HUES64 (cell line): ENCODE measurements around the gene FBXO44.

Experiments
- H3K27ac ChIP-seq: 2 replicates; pipeline ENCODE4 v1.7.0; 2013; ENCODE audit warnings: low read depth, low read length, inconsistent platforms
- H3K27me3 ChIP-seq: 2 replicates; pipeline ENCODE4 v1.6.1; 2013; ENCODE audit warnings: mild to moderate bottlenecking, low read length; ENCODE audit not compliant: insufficient read depth
- H3K36me3 ChIP-seq: 2 replicates; pipeline ENCODE4 v1.6.1; 2013; ENCODE audit warnings: mild to moderate bottlenecking, low read length; ENCODE audit not compliant: insufficient read depth
- H3K4me1 ChIP-seq: 2 replicates; pipeline ENCODE4 v1.6.1; 2013; ENCODE audit warnings: mild to moderate bottlenecking, low read length, moderate library complexity; ENCODE audit not compliant: insufficient read depth
- H3K4me3 ChIP-seq: 2 replicates; pipeline ENCODE4 v1.5.1; 2013; ENCODE audit warnings: mild to moderate bottlenecking, low read length, moderate library complexity
- H3K9ac ChIP-seq: 2 replicates; pipeline ENCODE4 v1.6.1; 2013; ENCODE audit warnings: mild to moderate bottlenecking, low read depth, low read length
- H3K9me3 ChIP-seq: 2 replicates; pipeline ENCODE4 v1.6.1; 2013; ENCODE audit warnings: low read depth, low read length; ENCODE audit not compliant: insufficient read depth
- WGBS: fragments of 150-250, 120-280 bp; methylation state at CpG from one replicate; pipeline ENCODE4 v1.1.7; 2013; ENCODE audit warnings: missing lambda C conversion rate; 5-methylcytosine and 5-hydroxymethylcytosine counted together

The FBXO44 gene

GRCh38 chr1:11620405-11620804, 34.3 kb upstream of the FBXO44 start:
- 77% methylated on average over 12 of the region's 12 CpGs for WGBS
- Histone ChIP-seq H3K27me3 (no peaks in the 10 kb centered on the region), H3K4me1 (no peaks in the 10 kb centered on the region)

DNA sequence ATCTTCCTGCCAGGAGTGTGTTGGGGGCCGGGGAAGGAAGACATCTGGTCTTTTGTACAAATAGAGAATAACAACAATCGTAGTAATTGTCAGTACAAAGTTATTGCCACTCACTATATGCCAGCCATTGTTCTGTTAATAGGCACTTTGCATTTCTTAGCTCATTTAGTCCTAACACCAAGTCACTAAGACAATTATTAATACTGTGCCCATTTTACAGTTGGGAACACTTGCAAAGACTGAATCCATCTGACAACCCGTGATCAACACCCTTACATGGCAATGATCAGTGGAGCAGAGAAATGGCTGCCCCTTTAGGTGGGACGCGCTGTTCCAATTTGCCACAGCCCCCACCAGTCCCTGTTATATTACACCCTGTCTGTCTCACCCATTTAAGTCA, 33.8 kb upstream of the FBXO44 start:
- no peak overlapping the region for H3K27ac ChIP-seq
- H3K4me3 ChIP-seq: no peak overlapping the region
- H3K9ac ChIP-seq: no peak overlapping the region
- H3K9me3 ChIP-seq: no peaks in the 10 kb centered on the region
- 95% methylated on average over 5 of the region's 5 CpGs for WGBS
- no peaks in the 10 kb centered on the region for H3K36me3 ChIP-seq
- H3K27me3 ChIP-seq: no peaks in the 10 kb centered on the region
- no peaks in the 10 kb centered on the region for H3K4me1 ChIP-seq

More at GRCh38 chr1:11620405-11620804, 34.3 kb upstream of the FBXO44 start:
- no peak overlapping the region for H3K27ac ChIP-seq
- H3K9ac ChIP-seq: no peak overlapping the region
- no peak overlapping the region for H3K4me3 ChIP-seq
- H3K9me3 ChIP-seq: no peaks in the 10 kb centered on the region
- no peaks in the 10 kb centered on the region for H3K36me3 ChIP-seq

- Histone ChIP-seq H3K4me1 (no peaks in the 10 kb centered on the region), H3K4me3 (no peak overlapping the region), H3K9me3 (no peaks in the 10 kb centered on the region), H3K27me3 (no peaks in the 10 kb centered on the region), H3K27ac (no peak overlapping the region), H3K9ac (no peak overlapping the region), H3K36me3 (no peaks in the 10 kb centered on the region)
- 89% methylated on average over 3 of the region's 3 CpGs for WGBS
Observed at GRCh38 chr1:11622398-11622797, 32.3 kb upstream of the FBXO44 start.

DNA sequence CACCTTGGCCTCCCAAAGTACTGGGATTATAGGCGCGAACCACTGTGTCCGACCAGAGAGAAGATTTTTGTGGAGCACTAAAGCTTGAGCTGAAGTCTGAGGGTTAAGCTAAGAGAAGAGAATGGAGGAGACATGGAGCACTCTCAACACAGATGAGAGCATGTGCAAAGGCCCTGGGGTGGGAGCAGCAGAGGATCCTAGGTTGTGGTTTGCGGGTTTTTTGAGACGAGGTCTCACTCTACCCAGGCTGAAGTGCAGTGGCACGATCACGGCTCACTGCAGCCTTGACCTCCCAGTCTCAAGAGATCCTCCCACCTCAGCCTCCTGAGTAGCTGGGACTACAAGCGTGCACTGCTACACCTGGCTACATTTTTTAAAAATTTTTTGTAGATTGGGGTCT, 31.0 kb upstream of the FBXO44 start:
- 83% methylated on average over 8 of the region's 8 CpGs for WGBS
- H3K27me3 ChIP-seq: no peaks in the 10 kb centered on the region
- no peak overlapping the region for H3K4me3 ChIP-seq
- H3K9me3 ChIP-seq: no peaks in the 10 kb centered on the region
- no peaks in the 10 kb centered on the region for H3K4me1 ChIP-seq
- no peaks in the 10 kb centered on the region for H3K36me3 ChIP-seq
- H3K9ac ChIP-seq: no peak overlapping the region
- H3K27ac ChIP-seq: no peak overlapping the region

GRCh38 chr1:11626551-11626950, 28.1 kb upstream of the FBXO44 start:
- no peaks in the 10 kb centered on the region for H3K4me1 ChIP-seq
- no peak overlapping the region for H3K9ac ChIP-seq
- H3K9me3 ChIP-seq: no peaks in the 10 kb centered on the region
- no peak overlapping the region for H3K27ac ChIP-seq
- WGBS: 87% methylated on average over 3 of the region's 3 CpGs
- no peak overlapping the region for H3K4me3 ChIP-seq
- H3K36me3 ChIP-seq: no peaks in the 10 kb centered on the region
- H3K27me3 ChIP-seq: no peaks in the 10 kb centered on the region

- no peaks in the 10 kb centered on the region for H3K27me3 ChIP-seq
Observed at GRCh38 chr1:11628767-11629166, 25.9 kb upstream of the FBXO44 start.

GRCh38 chr1:11629184-11630016, 25.3 kb upstream of the FBXO44 start:
- no peak overlapping the region for H3K4me3 ChIP-seq

More at GRCh38 chr1:11628767-11629166, 25.9 kb upstream of the FBXO44 start:
- no peak overlapping the region for H3K27ac ChIP-seq
- no peaks in the 10 kb centered on the region for H3K4me1 ChIP-seq
- no peak overlapping the region for H3K9ac ChIP-seq
- no peaks in the 10 kb centered on the region for H3K36me3 ChIP-seq
- WGBS: 94% methylated on average over 7 of the region's 7 CpGs
- no peak overlapping the region for H3K4me3 ChIP-seq
- H3K9me3 ChIP-seq: no peaks in the 10 kb centered on the region

GRCh38 chr1:11634365-11635192, 20.1 kb upstream of the FBXO44 start:
- no peaks in the 10 kb centered on the region for H3K9me3 ChIP-seq
- no peak overlapping the region for H3K9ac ChIP-seq
- H3K36me3 ChIP-seq: no peaks in the 10 kb centered on the region
- no peaks in the 10 kb centered on the region for H3K4me1 ChIP-seq
- H3K27ac ChIP-seq: no peak overlapping the region
- H3K27me3 ChIP-seq: no peaks in the 10 kb centered on the region
- H3K4me3 ChIP-seq: no peak overlapping the region
- WGBS: 76% methylated on average over 11 of the region's 11 CpGs

More at GRCh38 chr1:11629184-11630016, 25.3 kb upstream of the FBXO44 start:
- H3K9me3 ChIP-seq: no peaks in the 10 kb centered on the region
- H3K4me1 ChIP-seq: no peaks in the 10 kb centered on the region
- 87% methylated on average over 13 of the region's 15 CpGs for WGBS
- H3K9ac ChIP-seq: no peak overlapping the region
- H3K36me3 ChIP-seq: no peaks in the 10 kb centered on the region
- no peak overlapping the region for H3K27ac ChIP-seq
- no peaks in the 10 kb centered on the region for H3K27me3 ChIP-seq

DNA sequence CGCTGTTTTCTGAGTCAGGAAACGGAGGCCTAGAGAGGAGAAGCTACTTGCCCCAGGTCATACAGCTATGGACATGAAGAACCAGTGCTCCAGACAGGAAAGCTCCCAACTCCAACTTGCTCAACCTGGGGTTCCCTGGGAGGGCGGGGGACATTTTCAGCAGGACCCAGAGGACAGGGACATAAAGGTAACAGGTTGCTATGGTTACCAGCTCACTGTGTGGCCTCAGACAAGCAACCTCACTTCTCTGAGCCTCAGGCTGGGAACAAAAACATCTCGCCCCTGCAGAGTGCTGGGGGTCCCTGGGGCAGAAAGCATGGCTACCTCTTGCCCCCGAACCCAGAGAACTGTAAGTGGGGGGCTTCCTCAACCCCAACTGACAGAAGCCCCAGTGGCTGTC, 16.6 kb upstream of the FBXO44 start:
- whole genome bisulfite sequencing: 83% methylated on average over 5 of the region's 5 CpGs
- Histone ChIP-seq H3K4me1 (no peaks in the 10 kb centered on the region), H3K4me3 (no peak overlapping the region), H3K27ac (no peak overlapping the region), H3K9ac (no peak overlapping the region), H3K36me3 (no peaks in the 10 kb centered on the region), H3K27me3 (no peaks in the 10 kb centered on the region), H3K9me3 (no peaks in the 10 kb centered on the region)

DNA sequence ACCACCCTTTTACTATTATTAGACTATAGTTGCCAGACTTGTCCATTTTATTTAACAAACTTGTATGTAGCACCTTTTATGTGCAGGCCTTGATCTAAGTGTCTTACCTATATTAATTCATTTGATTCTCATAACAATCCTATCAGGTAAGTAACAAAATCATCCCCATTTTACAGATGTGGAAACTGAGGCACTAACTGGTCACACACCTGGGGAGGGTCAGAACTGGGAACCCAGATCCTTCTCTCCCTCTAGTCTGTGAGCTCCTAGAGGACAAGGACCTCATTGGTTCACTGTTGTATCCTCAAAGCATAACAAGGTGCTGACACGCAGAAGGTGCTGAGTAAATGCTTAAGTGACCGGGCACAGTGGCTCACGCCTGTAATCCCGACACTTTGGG, 15.3 kb upstream of the FBXO44 start:
- WGBS: 95% methylated on average over 4 of the region's 4 CpGs

DNA sequence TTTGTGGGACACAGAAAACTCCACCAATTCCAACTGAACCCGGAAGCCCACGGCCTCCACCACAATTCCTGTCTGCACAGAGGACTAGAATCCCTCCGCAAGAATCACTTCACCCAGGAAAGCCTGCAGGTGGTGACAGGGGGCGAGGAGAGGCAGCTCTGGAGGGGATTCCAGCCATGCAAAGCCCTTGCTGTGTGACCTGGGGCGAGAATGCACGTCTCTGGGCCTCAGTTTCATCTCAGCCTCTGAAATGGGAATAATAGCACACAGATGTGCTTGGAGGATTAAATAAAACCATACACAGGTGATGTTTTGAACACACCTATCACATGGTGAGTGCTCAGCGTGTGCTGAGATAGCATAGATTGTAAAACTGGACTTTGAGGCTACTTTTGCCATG, 14.6 kb upstream of the FBXO44 start:
- Histone ChIP-seq H3K9me3 (no peaks in the 10 kb centered on the region), H3K36me3 (no peaks in the 10 kb centered on the region), H3K9ac (no peak overlapping the region), H3K4me3 (no peak overlapping the region), H3K27me3 (no peaks in the 10 kb centered on the region), H3K4me1 (no peaks in the 10 kb centered on the region), H3K27ac (no peak overlapping the region)
- 82% methylated on average over 4 of the region's 7 CpGs for WGBS

More for the DNA sequence above, 15.3 kb upstream of the FBXO44 start:
- no peak overlapping the region for H3K4me3 ChIP-seq
- H3K9me3 ChIP-seq: no peaks in the 10 kb centered on the region
- no peaks in the 10 kb centered on the region for H3K27me3 ChIP-seq
- H3K36me3 ChIP-seq: no peaks in the 10 kb centered on the region
- no peak overlapping the region for H3K27ac ChIP-seq
- H3K4me1 ChIP-seq: no peaks in the 10 kb centered on the region
- H3K9ac ChIP-seq: no peak overlapping the region
